PFSK-1 (cell line): ENCODE data around the gene RNU1-4.

ENCODE experiments used
- POLR2AphosphoS5 ChIP-seq: IDR thresholded peaks from 2 replicates; pipeline ENCODE4 v1.6.1; 2012; ENCODE audit warnings: low read depth, mild to moderate bottlenecking, control low read depth, low read length, moderate library complexity
- SIN3A ChIP-seq: IDR thresholded peaks from 2 replicates; pipeline ENCODE4 v1.6.1; 2012; ENCODE audit warnings: mild to moderate bottlenecking, low read length, moderate library complexity, borderline replicate concordance; ENCODE audit not compliant: insufficient read depth
- TAF1 ChIP-seq: IDR thresholded peaks from 2 replicates; pipeline ENCODE4 v1.6.1; 2012; ENCODE audit warnings: low read length, control low read depth, borderline replicate concordance; ENCODE audit not compliant: insufficient read depth
- TF ChIP-seq, protein P1 (sequence below), 2 experiments: IDR thresholded peaks; 2 replicates each; pipeline versions ENCODE4 v1.6.1 to v1.8.0; 2011 to 2012; ENCODE audit warnings: low read depth in 2 of 2, low read length in 2 of 2, control low read depth in 1 of 2, inconsistent platforms in 1 of 2, mild to moderate bottlenecking in 1 of 2, moderate library complexity in 1 of 2; ENCODE audit not compliant: insufficient read depth in 1 of 2

DNA sequence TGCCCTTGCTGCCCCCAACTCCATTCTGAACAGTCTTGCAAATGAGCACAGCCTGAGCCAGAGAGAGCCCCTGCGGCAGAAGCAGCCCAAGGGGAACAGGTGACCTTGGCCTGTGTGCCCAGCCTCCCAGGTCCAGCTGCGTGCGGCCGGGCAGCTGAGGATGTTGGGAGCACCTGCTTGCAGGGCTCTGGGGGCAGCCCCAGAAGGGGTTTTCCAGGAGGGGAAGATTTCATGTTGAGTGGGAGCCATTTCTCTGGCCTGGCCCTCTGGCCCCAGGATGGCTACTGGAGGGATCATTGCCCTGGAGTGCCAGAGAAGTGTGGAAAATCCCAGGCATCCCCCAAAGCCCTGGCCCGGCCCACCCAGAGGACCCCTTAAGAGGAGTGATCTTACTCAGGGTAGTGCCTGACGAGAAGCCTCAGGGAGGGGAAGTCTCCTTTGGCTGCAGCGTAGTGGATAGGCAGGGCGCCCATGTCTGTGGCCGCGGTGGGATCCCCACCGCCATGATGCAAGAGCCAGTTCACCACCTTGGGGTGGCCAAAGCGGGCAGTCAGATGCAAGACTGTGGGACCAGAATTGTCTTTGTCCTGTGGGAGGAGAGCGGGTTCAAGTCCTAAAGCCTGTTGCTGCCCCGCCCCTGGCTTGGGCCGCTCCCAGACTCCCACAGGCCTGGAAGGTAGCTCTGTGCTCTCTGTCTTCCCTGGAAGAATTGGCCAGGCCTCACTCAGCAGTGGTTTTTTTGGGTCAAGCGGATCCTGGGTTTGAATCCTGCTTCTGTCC is 20.6 kb upstream of the RNU1-4 start:
- no peak for TF ChIP-seq POLR2AphosphoS5
- TF ChIP-seq, protein P1, sequence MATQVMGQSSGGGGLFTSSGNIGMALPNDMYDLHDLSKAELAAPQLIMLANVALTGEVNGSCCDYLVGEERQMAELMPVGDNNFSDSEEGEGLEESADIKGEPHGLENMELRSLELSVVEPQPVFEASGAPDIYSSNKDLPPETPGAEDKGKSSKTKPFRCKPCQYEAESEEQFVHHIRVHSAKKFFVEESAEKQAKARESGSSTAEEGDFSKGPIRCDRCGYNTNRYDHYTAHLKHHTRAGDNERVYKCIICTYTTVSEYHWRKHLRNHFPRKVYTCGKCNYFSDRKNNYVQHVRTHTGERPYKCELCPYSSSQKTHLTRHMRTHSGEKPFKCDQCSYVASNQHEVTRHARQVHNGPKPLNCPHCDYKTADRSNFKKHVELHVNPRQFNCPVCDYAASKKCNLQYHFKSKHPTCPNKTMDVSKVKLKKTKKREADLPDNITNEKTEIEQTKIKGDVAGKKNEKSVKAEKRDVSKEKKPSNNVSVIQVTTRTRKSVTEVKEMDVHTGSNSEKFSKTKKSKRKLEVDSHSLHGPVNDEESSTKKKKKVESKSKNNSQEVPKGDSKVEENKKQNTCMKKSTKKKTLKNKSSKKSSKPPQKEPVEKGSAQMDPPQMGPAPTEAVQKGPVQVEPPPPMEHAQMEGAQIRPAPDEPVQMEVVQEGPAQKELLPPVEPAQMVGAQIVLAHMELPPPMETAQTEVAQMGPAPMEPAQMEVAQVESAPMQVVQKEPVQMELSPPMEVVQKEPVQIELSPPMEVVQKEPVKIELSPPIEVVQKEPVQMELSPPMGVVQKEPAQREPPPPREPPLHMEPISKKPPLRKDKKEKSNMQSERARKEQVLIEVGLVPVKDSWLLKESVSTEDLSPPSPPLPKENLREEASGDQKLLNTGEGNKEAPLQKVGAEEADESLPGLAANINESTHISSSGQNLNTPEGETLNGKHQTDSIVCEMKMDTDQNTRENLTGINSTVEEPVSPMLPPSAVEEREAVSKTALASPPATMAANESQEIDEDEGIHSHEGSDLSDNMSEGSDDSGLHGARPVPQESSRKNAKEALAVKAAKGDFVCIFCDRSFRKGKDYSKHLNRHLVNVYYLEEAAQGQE (IDR thresholded peaks at IDR 0.05; ENCODE audit: insufficient read depth in 1 of 2, low read depth in 2 of 2, low read length in 2 of 2), result no peak
- TF ChIP-seq SIN3A, result no peak
- no peak for TF ChIP-seq TAF1
